MCF 10A (cell line): ENCODE results near the gene RSPRY1. TPM values are rescaled to one million over a fixed set of nuclear protein-coding genes. Genes with fewer than 3 reads are reported as not detected.
A peak's percentile ranks its signal among the peaks of the same experiment; 100 is the strongest.

Experiments
- BruUV-seq: library from RNA; stranded (reverse); fragments of 400-500 nt; replicated peaks from 2 replicates; lab custom pipeline; 2021; lab: Mats Ljungman, UMichigan
- CTCF ChIA-PET: fragments of 300-600 bp; sonication (Branson Sonifier 250); formaldehyde crosslinking; extraction: SDS; loops from one replicate; lab custom pipeline; 2021; ENCODE audit warnings: antibody characterized with exemption, inconsistent platforms; lab: Yijun Ruan, JAX
- POLR2A ChIA-PET: fragments of 300-600, 350-650 bp; sonication (Branson Sonifier 250); formaldehyde crosslinking; extraction: SDS; loops from one replicate; lab custom pipeline; 2020; ENCODE audit warnings: antibody characterized with exemption, inconsistent platforms; lab: Yijun Ruan, JAX
- DNase-seq: peaks from one replicate; pipeline ENCODE4 v3.0.0-alpha.2; 2018; ENCODE audit not compliant: unreplicated experiment
- H3K27ac Mint-ChIP-seq: one replicate; pipeline ENCODE4 v1.8.0; 2022; ENCODE audit warnings: mild to moderate bottlenecking, low read depth, mixed read lengths; ENCODE audit not compliant: unreplicated experiment
- H3K27me3 Mint-ChIP-seq: one replicate; pipeline ENCODE4 v1.8.0; 2022; ENCODE audit warnings: mixed read lengths; ENCODE audit not compliant: insufficient read depth, unreplicated experiment
- H3K36me3 Mint-ChIP-seq: one replicate; pipeline ENCODE4 v1.8.0; 2022; ENCODE audit warnings: mild to moderate bottlenecking, moderate library complexity, mixed read lengths; ENCODE audit not compliant: insufficient read depth, unreplicated experiment
- H3K4me1 Mint-ChIP-seq: one replicate; pipeline ENCODE4 v1.8.0; 2022; ENCODE audit warnings: mixed read lengths; ENCODE audit not compliant: insufficient read depth, unreplicated experiment
- H3K4me3 Mint-ChIP-seq: one replicate; pipeline ENCODE4 v1.8.0; 2022; ENCODE audit warnings: mild to moderate bottlenecking, moderate library complexity, mixed read lengths; ENCODE audit not compliant: unreplicated experiment
- H3K9me3 Mint-ChIP-seq: one replicate; pipeline ENCODE4 v1.8.0; 2022; ENCODE audit warnings: mixed read lengths; ENCODE audit not compliant: unreplicated experiment
- CTCF ChIP-seq: fragments of 200-600 bp; IDR thresholded peaks from one replicate; pipeline ENCODE4 v1.8.0; 2022; ENCODE audit warnings: antibody characterized with exemption, mild to moderate bottlenecking; ENCODE audit not compliant: unreplicated experiment
- intact Hi-C: fragments of 100-400 bp; cut with micrococcal nuclease; formaldehyde crosslinking; loops from 2 replicates; pipeline ENCODE4 v1.14.1; 2022
- total RNA-seq: library from RNA; stranded (reverse); gene quantifications from 2 replicates; pipeline ENCODE4 v1.2.3, GENCODE V29; 2022

RSPRY1 gene
- total RNA-seq, 1 experiment from 2014 or later: 55.9 TPM

DNA sequence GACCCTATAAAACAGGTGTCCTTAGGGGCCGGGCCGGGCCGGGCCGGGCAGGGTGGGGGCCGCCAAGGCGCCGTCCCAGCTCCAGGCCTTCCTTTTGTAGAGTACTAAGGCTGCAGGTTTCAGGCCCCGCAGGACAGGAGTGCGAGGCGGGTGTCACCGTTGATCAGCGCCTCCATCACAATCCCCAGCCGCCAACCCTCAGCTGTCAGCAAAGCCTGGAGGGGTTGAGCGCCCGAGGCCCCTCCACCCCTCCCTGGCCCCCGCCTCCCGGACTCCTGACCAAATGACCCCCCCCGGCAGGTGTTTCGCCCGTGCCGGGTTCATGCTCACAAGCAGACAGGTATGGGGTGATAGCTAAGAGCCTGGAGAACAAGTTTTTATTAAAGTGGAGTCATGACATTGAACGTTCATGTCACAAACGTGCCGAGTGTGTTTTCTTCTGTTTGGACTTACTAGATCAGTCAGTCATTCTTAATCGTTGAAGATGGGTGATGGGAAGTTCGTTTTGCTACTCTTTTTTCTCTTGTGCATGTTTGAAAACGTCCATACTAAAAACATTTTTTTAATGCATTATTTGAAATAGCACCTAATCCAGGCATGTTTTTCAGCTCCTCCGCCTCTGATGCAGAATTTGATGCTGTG lies 59.5 kb downstream of the RSPRY1 start:
- H3K4me1 Mint-ChIP-seq: peaks cover 9% of the 10 kb centered on the region
- POLR2A ChIA-PET: interaction anchor here (0.6 to 3.9 kb wide), 26 partner anchors 8 to 314 kb away, joined by 3 to 49 read pairs (median 5); partner anchors contain the start of genes CIAPIN1, COQ9, POLR2C and PSME3IP1
- intact Hi-C loops: loop anchor here (2.0 to 5.0 kb wide), 4 partner anchors 31 to 172 kb away; partner anchors contain the start of genes CPNE2, PSME3IP1 and RSPRY1
- no peaks in the 10 kb centered on the region for H3K9me3 Mint-ChIP-seq
- peak overlapping the region; percentile 82 for H3K4me3 Mint-ChIP-seq
- BruUV-seq: no TSS peak
- H3K27ac Mint-ChIP-seq: peak overlapping the region; percentile 97
- H3K36me3 Mint-ChIP-seq: peaks cover 64% of the 10 kb centered on the region
- no peak for TF ChIP-seq CTCF
- CTCF ChIA-PET: interaction anchor here (0.5 to 1.7 kb wide), 8 partner anchors 10 to 217 kb away, joined by 3 to 4 read pairs (median 3); partner anchors contain the start of gene POLR2C
- H3K27me3 Mint-ChIP-seq: no peaks in the 10 kb centered on the region
- DNase-seq: no peak

DNA sequence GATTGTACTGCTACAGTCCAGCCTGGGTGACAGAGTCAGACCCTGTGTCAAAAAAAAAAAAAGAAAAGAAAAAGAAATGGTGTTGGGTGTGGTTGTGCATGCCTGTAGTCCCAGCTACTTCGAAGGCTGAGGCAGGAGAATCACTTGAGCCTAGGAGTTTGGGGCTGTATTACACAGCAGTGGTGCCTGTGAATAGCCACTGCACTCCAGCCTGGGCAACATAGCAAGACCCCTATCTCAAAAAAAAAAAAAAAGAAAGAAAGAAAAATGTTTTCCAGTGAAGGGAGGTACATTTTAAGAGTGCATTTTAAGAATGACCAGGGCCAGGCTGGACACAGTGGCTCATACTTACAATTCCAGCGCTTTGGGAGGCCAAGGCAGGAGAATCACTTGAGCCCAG lies 65.2 kb downstream of the RSPRY1 start:
- intact Hi-C loops: no loop called here
- ChIA-PET POLR2A (interaction anchor here (5.4 kb wide), 1 partner anchor 15 kb away, joined by 42 read pairs; no protein-coding TSS in a partner anchor), CTCF (no interaction called here)
- Mint-ChIP-seq H3K36me3 (peaks cover 93% of the 10 kb centered on the region), H3K9me3 (no peaks in the 10 kb centered on the region), H3K27me3 (no peaks in the 10 kb centered on the region), H3K27ac (no peak overlapping the region), H3K4me3 (no peak overlapping the region), H3K4me1 (peaks cover 6% of the 10 kb centered on the region)
- BruUV-seq: no TSS peak
- TF ChIP-seq CTCF: no peak
- DNase-seq: no peak

- intact Hi-C loops: no loop called here
- BruUV-seq: no TSS peak
- ChIA-PET POLR2A (interaction anchor here (0.6 to 5.4 kb wide), 5 partner anchors 11 to 194 kb away, joined by 3 to 42 read pairs (median 4); no protein-coding TSS in a partner anchor), CTCF (interaction anchor here (1.0 kb wide), 1 partner anchor 166 kb away, joined by 5 read pairs; no protein-coding TSS in a partner anchor)
- Mint-ChIP-seq H3K27ac (peak overlapping the region; percentile 23), H3K27me3 (no peaks in the 10 kb centered on the region), H3K4me3 (no peak overlapping the region), H3K36me3 (peaks cover 93% of the 10 kb centered on the region), H3K9me3 (no peaks in the 10 kb centered on the region), H3K4me1 (peaks cover 6% of the 10 kb centered on the region)
- no peak for DNase-seq
- no peak for TF ChIP-seq CTCF
Observed at GRCh38 chr16:57252148-57252721, 66.1 kb downstream of the RSPRY1 start.

DNA sequence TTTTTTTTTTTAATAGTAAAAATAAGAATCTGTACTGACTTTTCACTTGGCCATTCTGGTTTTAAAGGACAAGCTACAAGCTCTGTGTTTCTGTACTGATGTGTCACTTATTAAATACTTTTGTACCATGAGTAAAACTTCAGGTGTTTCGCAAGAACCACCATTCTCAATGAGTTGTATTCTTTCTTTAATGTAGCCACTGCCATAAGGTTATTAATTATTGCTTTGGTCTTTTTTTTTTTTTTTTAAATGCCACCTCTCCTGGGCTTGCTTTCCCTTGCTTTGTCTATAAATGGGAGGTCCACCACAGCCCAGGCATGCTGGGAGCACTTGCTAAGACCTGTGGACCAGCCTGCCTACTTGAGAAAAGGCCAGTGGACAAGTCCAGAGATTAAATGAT lies 67.3 kb downstream of the RSPRY1 start:
- Mint-ChIP-seq H3K4me3 (no peak overlapping the region), H3K4me1 (peaks cover 6% of the 10 kb centered on the region), H3K9me3 (no peaks in the 10 kb centered on the region), H3K27me3 (no peaks in the 10 kb centered on the region), H3K27ac (peak overlapping the region; percentile 23), H3K36me3 (peaks cover 93% of the 10 kb centered on the region)
- TF ChIP-seq CTCF: no peak
- intact Hi-C loops: no loop called here
- DNase-seq: peak; percentile 29
- no TSS peak for BruUV-seq
- ChIA-PET POLR2A (interaction anchor here (1.0 to 5.4 kb wide), 4 partner anchors 9 to 24 kb away, joined by 4 to 42 read pairs (median 10); partner anchors contain the start of gene ARL2BP), CTCF (interaction anchor here (0.6 to 0.7 kb wide), 2 partner anchors 32 to 460 kb away, joined by 3 read pairs; no protein-coding TSS in a partner anchor)
